Astrocyte (in vitro differentiated cells and primary cell): ENCODE measurements around the gene E2F2. TPM values are rescaled to one million over a fixed set of nuclear protein-coding genes. Genes with fewer than 3 reads are reported as not detected.

Source experiments
- DNase-seq: peaks from one replicate; pipeline ENCODE4 v3.0.0-alpha.2; 2010; ENCODE audit warnings: low read depth
- FAIRE-seq: peaks from 2 replicates; lab custom pipeline; 2011; peaks lifted over from hg19 to GRCh38; lab: Jason Lieb, UNC
- H2AFZ ChIP-seq: 2 replicates; pipeline ENCODE4 v1.6.0; 2012; ENCODE audit warnings: low read depth, low read length, inconsistent platforms
- H3K27ac ChIP-seq: 2 replicates; pipeline ENCODE4 v1.5.1; 2011; ENCODE audit warnings: low read depth, low read length, inconsistent platforms
- H3K27me3 ChIP-seq: 2 replicates; pipeline ENCODE4 v1.6.0; 2011; ENCODE audit warnings: low read length, inconsistent platforms; ENCODE audit not compliant: insufficient read depth
- H3K36me3 ChIP-seq: 2 replicates; pipeline ENCODE4 v1.5.1; 2011; ENCODE audit warnings: low read length, inconsistent platforms; ENCODE audit not compliant: insufficient read depth
- H3K4me1 ChIP-seq: 2 replicates; pipeline ENCODE4 v1.5.1; 2011; ENCODE audit warnings: low read length, inconsistent platforms; ENCODE audit not compliant: insufficient read depth
- H3K4me2 ChIP-seq: 2 replicates; pipeline ENCODE4 v1.6.0; 2012; ENCODE audit warnings: low read length, inconsistent platforms
- H3K4me3 ChIP-seq: 2 replicates; pipeline ENCODE4 v1.5.1; 2011; ENCODE audit warnings: low read depth, mild to moderate bottlenecking, low read length, inconsistent platforms; ENCODE audit not compliant: insufficient read depth
- H3K79me2 ChIP-seq: 2 replicates; pipeline ENCODE4 v1.6.0; 2012; ENCODE audit warnings: mild to moderate bottlenecking, low read length, inconsistent platforms; ENCODE audit not compliant: insufficient read depth
- H3K9ac ChIP-seq: 2 replicates; pipeline ENCODE4 v1.6.0; 2012; ENCODE audit warnings: mild to moderate bottlenecking, low read length, inconsistent platforms
- H3K9me3 ChIP-seq: 2 replicates; pipeline ENCODE4 v1.5.1; 2012; ENCODE audit warnings: low read depth, mild to moderate bottlenecking, low read length, inconsistent platforms; ENCODE audit not compliant: insufficient read depth
- H4K20me1 ChIP-seq: 2 replicates; pipeline ENCODE4 v1.6.0; 2012; ENCODE audit warnings: low read length, inconsistent platforms; ENCODE audit not compliant: insufficient read depth
- H3K27ac Mint-ChIP-seq: one replicate; pipeline ENCODE4 v1.8.0; 2021; ENCODE audit warnings: mild to moderate bottlenecking, mixed read lengths; ENCODE audit not compliant: unreplicated experiment
- H3K27me3 Mint-ChIP-seq: one replicate; pipeline ENCODE4 v1.8.0; 2021; ENCODE audit warnings: low read depth, mixed read lengths; ENCODE audit not compliant: unreplicated experiment
- H3K36me3 Mint-ChIP-seq: one replicate; pipeline ENCODE4 v1.8.0; 2021; ENCODE audit warnings: low read depth, mixed read lengths; ENCODE audit not compliant: unreplicated experiment
- H3K4me1 Mint-ChIP-seq: one replicate; pipeline ENCODE4 v1.8.0; 2021; ENCODE audit warnings: low read depth, mixed read lengths; ENCODE audit not compliant: unreplicated experiment
- H3K4me3 Mint-ChIP-seq: one replicate; pipeline ENCODE4 v1.8.0; 2021; ENCODE audit warnings: mild to moderate bottlenecking, moderate library complexity, mixed read lengths; ENCODE audit not compliant: unreplicated experiment
- H3K9me3 Mint-ChIP-seq: one replicate; pipeline ENCODE4 v1.8.0; 2021; ENCODE audit warnings: mild to moderate bottlenecking, mixed read lengths; ENCODE audit not compliant: unreplicated experiment
- EZH2 ChIP-seq: IDR thresholded peaks from 2 replicates; pipeline ENCODE4 v1.6.1; 2012; ENCODE audit warnings: mild to moderate bottlenecking, low read length, inconsistent platforms; ENCODE audit not compliant: insufficient read depth
- total RNA-seq: library from RNA; stranded (reverse); gene quantifications from 2 replicates; pipeline ENCODE4 v1.2.1, GENCODE V29; 2021
- TF ChIP-seq, protein P1 (sequence below): IDR thresholded peaks from 2 replicates; pipeline ENCODE4 v1.5.1; 2011; ENCODE audit warnings: low read depth, mild to moderate bottlenecking, inconsistent platforms, low read length, moderate library complexity; ENCODE audit not compliant: insufficient read depth

The E2F2 gene
- total RNA-seq, 1 donor from 2014 or later = 0.11 TPM

DNA sequence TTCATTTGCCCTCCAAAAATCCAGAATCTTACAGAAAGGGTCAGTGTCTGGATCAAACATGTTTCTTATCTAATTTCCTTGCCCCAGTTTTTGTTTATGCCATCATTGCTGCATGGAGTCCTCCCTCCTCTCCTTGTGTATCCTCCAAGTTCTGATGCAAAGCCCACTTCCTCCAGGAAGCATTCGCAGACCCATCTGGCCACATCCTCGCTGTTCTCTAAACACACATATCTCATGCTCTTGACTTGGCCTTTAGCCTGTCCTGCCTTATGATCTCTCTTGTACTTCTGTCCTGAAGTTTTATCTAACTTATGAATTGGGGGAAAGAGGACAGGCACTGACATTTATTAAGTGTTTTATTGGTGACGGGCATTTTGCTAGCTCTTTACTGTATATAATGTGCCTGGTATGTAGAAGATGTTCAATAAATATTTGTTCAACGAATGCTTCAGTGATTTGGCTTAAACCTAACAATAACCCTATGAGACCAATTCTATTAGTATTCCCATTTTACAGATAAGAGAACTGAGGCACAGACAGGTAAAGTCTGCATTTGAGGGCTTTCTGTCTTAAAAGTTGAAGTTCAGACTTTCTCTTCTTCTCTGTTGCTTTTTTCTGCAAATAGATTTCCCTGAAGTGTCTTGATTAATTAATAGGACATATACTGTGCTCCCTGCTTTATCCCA lies 47.4 kb upstream of the E2F2 start:
- Mint-ChIP-seq H3K9me3 (peaks cover 3% of the 10 kb centered on the region), H3K36me3 (no peaks in the 10 kb centered on the region), H3K27me3 (no peaks in the 10 kb centered on the region), H3K4me1 (peaks cover 40% of the 10 kb centered on the region), H3K4me3 (no peak overlapping the region), H3K27ac (peak overlapping the region; percentile 75)
- Histone ChIP-seq H3K27ac (peak overlapping the region; percentile 97), H3K4me3 (no peak overlapping the region), H3K4me2 (peak overlapping the region; percentile 84), H2AFZ (no peak overlapping the region), H4K20me1 (no peaks in the 10 kb centered on the region), H3K79me2 (no peaks in the 10 kb centered on the region), H3K9ac (peak overlapping the region; percentile 78), H3K4me1 (peaks cover 37% of the 10 kb centered on the region), H3K36me3 (no peaks in the 10 kb centered on the region), H3K27me3 (no peaks in the 10 kb centered on the region), H3K9me3 (no peaks in the 10 kb centered on the region)
- FAIRE-seq = no peak
- no peak for DNase-seq
- TF ChIP-seq, protein P1, sequence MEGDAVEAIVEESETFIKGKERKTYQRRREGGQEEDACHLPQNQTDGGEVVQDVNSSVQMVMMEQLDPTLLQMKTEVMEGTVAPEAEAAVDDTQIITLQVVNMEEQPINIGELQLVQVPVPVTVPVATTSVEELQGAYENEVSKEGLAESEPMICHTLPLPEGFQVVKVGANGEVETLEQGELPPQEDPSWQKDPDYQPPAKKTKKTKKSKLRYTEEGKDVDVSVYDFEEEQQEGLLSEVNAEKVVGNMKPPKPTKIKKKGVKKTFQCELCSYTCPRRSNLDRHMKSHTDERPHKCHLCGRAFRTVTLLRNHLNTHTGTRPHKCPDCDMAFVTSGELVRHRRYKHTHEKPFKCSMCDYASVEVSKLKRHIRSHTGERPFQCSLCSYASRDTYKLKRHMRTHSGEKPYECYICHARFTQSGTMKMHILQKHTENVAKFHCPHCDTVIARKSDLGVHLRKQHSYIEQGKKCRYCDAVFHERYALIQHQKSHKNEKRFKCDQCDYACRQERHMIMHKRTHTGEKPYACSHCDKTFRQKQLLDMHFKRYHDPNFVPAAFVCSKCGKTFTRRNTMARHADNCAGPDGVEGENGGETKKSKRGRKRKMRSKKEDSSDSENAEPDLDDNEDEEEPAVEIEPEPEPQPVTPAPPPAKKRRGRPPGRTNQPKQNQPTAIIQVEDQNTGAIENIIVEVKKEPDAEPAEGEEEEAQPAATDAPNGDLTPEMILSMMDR = no peak
- no peak for TF ChIP-seq EZH2

DNA sequence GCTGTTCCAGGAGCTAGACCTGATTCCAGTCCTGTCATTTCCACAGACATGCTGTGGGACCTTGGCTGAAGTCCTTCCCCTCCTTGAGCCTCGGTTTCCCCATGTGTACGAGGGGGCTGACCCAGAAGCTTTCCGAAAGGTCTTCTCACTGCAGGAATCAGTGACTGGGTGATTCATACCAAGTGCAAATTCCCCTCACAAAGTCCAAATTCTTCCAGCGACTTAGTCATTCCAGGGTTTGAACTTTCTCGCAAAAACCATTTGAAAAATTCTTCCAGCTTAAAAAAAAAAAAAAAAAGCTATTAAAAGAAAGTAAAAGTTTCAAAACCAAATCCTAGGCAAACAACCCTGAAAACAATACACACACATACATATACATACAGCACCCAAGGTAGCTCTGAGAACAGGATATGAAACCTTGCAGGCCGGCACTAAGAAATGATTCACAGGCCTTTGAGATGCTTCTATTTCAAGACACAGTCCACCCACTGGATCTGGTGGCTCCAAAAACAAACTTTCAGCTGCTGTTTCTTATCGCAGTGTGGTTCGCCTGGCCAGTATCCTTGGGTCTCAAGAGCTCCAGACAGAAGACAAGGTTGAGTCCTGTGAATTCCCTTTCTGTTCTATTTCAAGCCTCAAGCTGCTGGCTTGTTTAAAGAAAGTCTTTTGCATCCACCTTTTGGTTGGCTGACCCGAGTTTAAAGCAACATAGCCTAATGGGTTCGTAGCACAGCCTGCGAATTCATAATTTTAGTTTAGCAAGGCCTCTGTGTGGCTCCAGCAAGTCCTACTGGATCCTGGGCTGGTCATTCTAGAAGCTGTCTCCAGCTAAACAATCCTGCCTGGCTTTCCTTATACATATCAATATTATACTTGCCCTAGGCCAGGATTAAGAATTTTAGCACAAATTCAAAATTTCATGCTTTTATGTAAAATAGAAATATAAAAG lies 46.3 kb upstream of the E2F2 start:
- no peak overlapping the region for H3K4me3 Mint-ChIP-seq
- peak overlapping the region; percentile 84 for H3K4me2 ChIP-seq

More for the DNA sequence above, 46.3 kb upstream of the E2F2 start:
- FAIRE-seq = no peak
- Mint-ChIP-seq H3K27me3 (no peaks in the 10 kb centered on the region), H3K27ac (peak overlapping the region; percentile 97), H3K9me3 (peaks cover 3% of the 10 kb centered on the region), H3K36me3 (no peaks in the 10 kb centered on the region), H3K4me1 (peaks cover 40% of the 10 kb centered on the region)
- peak overlapping the region; percentile 35 for H2AFZ ChIP-seq
- no peaks in the 10 kb centered on the region for H3K27me3 ChIP-seq
- no peaks in the 10 kb centered on the region for H3K36me3 ChIP-seq
- peak overlapping the region; percentile 41 for H3K4me3 ChIP-seq
- no peaks in the 10 kb centered on the region for H4K20me1 ChIP-seq
- no peaks in the 10 kb centered on the region for H3K79me2 ChIP-seq
- peak overlapping the region; percentile 78 for H3K9ac ChIP-seq
- no peaks in the 10 kb centered on the region for H3K9me3 ChIP-seq
- DNase-seq = peak; percentile 97
- TF ChIP-seq, protein P1 = no peak
- no peak for TF ChIP-seq EZH2
- H3K27ac ChIP-seq = peak overlapping the region; percentile 97
- peaks cover 37% of the 10 kb centered on the region for H3K4me1 ChIP-seq
